HG03103 (cell line): ENCODE results near the gene SAXO1.
"Not testable (repeated sequence)": the region's sequence is repeated elsewhere in the genome, so short reads cannot be mapped to it uniquely, and the experiment has no call there.

Source experiments
- ATAC-seq: cut with Tn5 transposase; IDR thresholded peaks from one replicate; pipeline ENCODE4 v1.9.1; 2021; ENCODE audit warnings: low read depth; ENCODE audit not compliant: unreplicated experiment

The SAXO1 gene

GRCh38 chr9:19009391-19009965 is 23.5 kb downstream of the SAXO1 start:
- ATAC-seq: no peak

- no peak for ATAC-seq
These were observed 32.9 kb downstream of the SAXO1 start for GRCh38 chr9:19000133-19000532.

GRCh38 chr9:18999173-18999785 is 33.7 kb downstream of the SAXO1 start:
- no peak for ATAC-seq

DNA sequence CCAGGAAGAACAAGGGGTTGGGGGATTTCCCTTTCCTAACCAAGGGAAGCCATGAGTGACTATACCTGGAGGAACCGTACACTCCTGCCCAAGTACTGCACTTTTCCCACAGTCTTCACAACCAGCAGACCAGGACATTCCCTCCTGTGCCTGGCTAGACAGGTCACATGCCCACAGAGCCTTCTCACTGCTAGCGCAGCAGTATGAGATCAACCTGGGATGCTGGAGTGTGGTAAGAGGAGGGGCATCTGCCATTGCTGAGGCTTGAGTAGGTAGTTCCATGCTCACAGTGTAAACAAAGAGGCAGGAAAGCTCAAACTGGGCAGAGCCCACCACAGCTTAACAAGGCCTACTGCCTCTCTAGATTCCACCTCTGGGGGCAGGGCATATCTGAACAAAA is 35.9 kb downstream of the SAXO1 start:
- ATAC-seq: no peak

- no peak for ATAC-seq
These were observed 36.8 kb downstream of the SAXO1 start for GRCh38 chr9:18996211-18996610.

DNA sequence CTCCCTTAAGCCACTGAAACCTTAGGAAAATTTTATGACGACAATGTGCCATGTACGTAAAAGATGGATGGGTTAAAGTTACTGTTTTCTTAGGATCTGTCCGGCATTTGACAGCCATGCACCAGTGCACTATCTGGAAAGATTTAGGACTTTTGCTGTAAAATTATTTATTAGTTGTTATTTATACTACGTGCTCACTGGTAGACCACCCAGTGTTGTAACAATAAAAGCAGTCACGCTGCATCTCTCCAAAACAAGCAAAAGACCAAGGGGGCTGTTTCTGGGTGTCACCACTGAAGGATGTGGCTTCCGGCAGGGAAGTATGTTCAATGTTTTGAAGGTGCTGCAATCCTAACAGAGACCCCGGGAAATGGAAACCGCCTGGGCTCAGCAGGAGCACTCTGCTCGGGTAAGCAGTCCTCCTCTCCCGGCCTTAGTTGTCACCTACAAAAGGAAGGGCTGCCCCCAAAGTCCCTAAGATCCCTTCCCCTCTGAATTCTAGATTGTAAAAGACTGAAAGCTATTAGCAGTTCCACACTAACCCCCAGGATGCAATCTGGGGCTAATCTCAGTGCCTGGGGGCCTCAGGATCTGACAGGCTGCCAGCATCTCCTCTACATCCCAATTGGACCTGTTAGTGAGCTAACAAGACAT is 38.6 kb downstream of the SAXO1 start:
- no peak for ATAC-seq

- not testable (repeated sequence) for ATAC-seq
These were observed 41.8 kb downstream of the SAXO1 start for GRCh38 chr9:18991197-18991596.

GRCh38 chr9:18990494-18990893 is 42.5 kb downstream of the SAXO1 start:
- no peak for ATAC-seq

GRCh38 chr9:18989865-18990264 is 43.1 kb downstream of the SAXO1 start:
- no peak for ATAC-seq

- ATAC-seq: no peak
These were observed 43.9 kb downstream of the SAXO1 start for GRCh38 chr9:18989097-18989496.

DNA sequence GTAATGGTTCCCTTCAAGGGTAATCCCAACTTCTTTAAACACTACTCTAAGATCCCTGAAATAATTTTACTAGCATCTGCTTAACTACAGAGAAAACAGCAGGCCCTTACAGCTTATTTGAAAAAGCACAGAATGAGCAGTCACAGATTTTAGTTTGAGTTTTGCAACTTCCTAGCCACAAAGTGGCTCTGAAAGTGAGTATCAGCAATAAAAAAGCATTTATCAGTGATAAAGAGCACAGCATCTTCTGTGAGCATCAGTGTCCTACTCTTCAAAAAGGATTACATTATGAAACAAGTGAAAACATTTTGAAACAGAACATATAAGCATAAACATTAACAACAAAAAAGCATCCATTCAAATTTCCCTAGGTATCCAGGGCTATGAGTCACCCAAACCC is 45.0 kb downstream of the SAXO1 start:
- ATAC-seq: no peak

DNA sequence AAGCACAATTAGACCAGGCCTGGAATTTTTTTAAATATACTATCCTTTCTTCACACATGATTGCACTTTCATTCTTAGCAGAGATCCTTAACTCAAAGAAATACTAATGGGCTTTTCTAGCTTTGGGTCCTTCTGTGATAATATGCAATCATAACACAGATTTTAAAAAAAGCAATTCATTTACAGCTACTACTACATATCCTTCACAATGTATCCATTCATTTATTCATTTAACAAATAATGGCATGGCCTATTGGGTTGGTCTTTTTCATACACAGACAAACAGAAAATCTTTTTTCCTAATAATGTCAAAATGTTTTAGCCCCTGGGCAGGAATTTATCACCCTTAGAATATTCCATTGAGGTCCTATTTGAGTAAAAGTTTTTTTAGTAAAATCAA is 47.0 kb downstream of the SAXO1 start:
- no peak for ATAC-seq

GRCh38 chr9:18985464-18985951 is 47.5 kb downstream of the SAXO1 start:
- ATAC-seq: no peak

DNA sequence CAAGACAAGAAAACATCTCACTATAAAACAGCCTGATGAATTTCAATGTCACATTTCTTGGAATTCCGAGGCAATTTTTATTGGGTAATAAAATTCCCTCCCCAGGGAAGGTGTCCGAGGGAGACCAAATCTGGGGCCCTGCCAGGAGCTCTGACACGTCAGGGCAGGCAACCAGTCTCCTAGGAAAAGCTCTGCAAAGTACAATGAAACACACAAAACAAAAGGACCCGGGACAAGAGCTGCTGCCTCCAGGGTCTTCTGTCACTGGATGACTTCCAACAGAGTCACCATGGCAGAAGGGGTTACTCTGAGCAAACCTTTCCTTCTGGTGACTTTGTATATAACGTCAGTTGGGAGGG is 50.8 kb downstream of the SAXO1 start:
- no peak for ATAC-seq

- ATAC-seq: no peak
These were observed 51.3 kb downstream of the SAXO1 start for GRCh38 chr9:18981476-18982261.

GRCh38 chr9:18980189-18980588 is 52.8 kb downstream of the SAXO1 start:
- no peak for ATAC-seq

- ATAC-seq: no peak
These were observed 53.6 kb downstream of the SAXO1 start for GRCh38 chr9:18979367-18979766.

GRCh38 chr9:18978188-18978587 is 54.8 kb downstream of the SAXO1 start:
- ATAC-seq: no peak

DNA sequence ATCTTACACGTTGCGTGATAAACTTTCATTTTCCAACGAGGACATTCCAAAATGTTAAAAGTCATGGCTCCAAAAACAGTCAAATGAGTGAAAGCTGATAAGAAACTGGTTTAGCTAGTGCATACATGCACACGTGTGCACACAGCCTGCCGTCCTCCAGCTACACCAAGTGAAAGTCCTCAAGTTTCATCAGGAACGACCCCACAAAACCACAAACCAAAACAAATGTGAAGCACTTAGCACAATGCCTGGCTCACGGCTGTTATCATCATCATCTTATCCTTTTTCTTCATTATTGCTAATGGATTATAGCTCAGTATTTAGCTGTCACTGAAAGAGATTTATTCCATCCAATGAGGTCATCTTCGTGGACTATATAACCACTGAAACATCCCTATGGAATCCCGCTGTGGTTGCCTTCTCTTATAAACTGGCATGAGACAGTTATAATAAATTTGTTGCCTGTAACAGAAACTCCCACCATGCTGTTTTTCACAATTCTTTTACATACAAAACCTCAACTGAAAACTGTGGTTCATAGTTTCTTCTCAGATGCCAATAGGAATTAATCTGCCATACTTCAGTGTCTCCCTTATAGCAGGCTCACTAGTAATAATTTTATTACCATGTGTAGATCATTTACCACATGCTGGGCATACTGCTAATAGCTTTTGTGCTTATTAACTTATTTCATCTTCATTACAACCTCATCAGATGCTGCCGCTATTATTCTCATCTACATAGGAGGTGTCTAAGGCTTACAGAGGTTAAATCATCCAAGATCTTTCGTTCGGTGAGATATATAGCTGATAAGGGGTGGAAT is 56.1 kb downstream of the SAXO1 start:
- ATAC-seq: no peak

DNA sequence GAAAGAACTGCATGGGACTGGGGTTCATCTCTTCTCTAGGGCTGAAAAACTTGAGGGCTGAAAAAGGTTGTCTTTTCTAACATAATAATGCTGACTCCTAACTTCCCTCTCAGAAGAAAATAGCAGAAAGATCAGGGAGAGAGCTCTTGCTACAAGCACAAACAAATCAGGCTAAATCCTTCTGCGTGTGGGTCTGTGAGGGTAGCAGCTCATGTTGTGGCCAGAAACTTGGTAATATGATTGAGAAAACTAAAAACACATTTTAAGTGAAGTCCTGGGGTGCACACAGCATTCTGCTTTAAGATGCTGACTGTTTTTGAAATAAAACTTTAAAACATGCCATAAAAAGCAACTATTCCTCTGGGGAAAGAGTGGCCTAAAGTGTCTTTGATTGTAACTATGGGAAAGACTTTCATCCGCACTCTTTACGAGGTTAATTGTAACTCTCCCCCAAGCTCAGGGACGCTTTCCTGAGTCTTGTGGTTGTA is 56.7 kb downstream of the SAXO1 start:
- no peak for ATAC-seq
